ENCODE measurements around the gene CEMIP. TPM values are rescaled to one million over a fixed set of nuclear protein-coding genes. Genes with fewer than 3 reads are reported as not detected.

The CEMIP gene
- total and polyA plus RNA-seq, 2 of the 13 experiments (the other 11 are each of a cell fraction or from before 2014, with no cell fraction given), result 4.3 to 28.5 TPM

GRCh38 chr15:81000624-81001151 is 221.5 kb downstream of the CEMIP start, which contains the start of gene TLNRD1 (continued):
- TF ChIP-seq ATF2 (CRISPR knock-in tag; IDR thresholded peaks at IDR 0.05) (no peak), EP300 (IDR thresholded peaks at IDR 0.05; ENCODE audit: low read depth in 2 of 2, low read length in 2 of 2) (no peak), EP300 (CRISPR knock-in tag; IDR thresholded peaks at IDR 0.05; ENCODE audit: borderline replicate concordance) (no peak), RELA (CRISPR knock-in tag; IDR thresholded peaks at IDR 0.05) (no peak), ZNF20 (CRISPR knock-in tag; IDR thresholded peaks at IDR 0.05) (no peak), KLF15 (CRISPR knock-in tag; IDR thresholded peaks at IDR 0.05; ENCODE audit: borderline replicate concordance) (no peak), ZBTB46 (CRISPR knock-in tag; IDR thresholded peaks at IDR 0.05; ENCODE audit: borderline replicate concordance) (no peak), AFF4 (CRISPR knock-in tag; IDR thresholded peaks at IDR 0.05) (no peak), NFKB2 (CRISPR knock-in tag; IDR thresholded peaks at IDR 0.05; ENCODE audit: borderline replicate concordance) (peak; percentile 53; the same call in 1 of the 2 replicates), ARNT2 (CRISPR knock-in tag; IDR thresholded peaks at IDR 0.05; ENCODE audit: low read depth) (peak; percentile 52), IRX3 (CRISPR knock-in tag; IDR thresholded peaks at IDR 0.05; ENCODE audit: borderline replicate concordance, low read depth) (peak; percentile 68; the same call in 1 of the 2 replicates), TCF7 (IDR thresholded peaks at IDR 0.05; ENCODE audit: low read depth) (no peak), NCOA2 (CRISPR knock-in tag; IDR thresholded peaks at IDR 0.05) (no peak), MLX (CRISPR knock-in tag; IDR thresholded peaks at IDR 0.05) (no peak), TCF7L2 (IDR thresholded peaks at IDR 0.05; ENCODE audit: low read depth, low read length) (no peak), CSRNP2 (CRISPR knock-in tag; conservative IDR thresholded peaks at IDR 0.05; ENCODE audit: low read depth) (no peak), MXD4 (CRISPR knock-in tag; IDR thresholded peaks at IDR 0.05) (peak; percentile 84), ZNF207 (IDR thresholded peaks at IDR 0.05; ENCODE audit: borderline replicate concordance) (no peak), HOXA7 (CRISPR knock-in tag; IDR thresholded peaks at IDR 0.05) (no peak)
